ENCODE measurements around the gene TPRN.

DNA sequence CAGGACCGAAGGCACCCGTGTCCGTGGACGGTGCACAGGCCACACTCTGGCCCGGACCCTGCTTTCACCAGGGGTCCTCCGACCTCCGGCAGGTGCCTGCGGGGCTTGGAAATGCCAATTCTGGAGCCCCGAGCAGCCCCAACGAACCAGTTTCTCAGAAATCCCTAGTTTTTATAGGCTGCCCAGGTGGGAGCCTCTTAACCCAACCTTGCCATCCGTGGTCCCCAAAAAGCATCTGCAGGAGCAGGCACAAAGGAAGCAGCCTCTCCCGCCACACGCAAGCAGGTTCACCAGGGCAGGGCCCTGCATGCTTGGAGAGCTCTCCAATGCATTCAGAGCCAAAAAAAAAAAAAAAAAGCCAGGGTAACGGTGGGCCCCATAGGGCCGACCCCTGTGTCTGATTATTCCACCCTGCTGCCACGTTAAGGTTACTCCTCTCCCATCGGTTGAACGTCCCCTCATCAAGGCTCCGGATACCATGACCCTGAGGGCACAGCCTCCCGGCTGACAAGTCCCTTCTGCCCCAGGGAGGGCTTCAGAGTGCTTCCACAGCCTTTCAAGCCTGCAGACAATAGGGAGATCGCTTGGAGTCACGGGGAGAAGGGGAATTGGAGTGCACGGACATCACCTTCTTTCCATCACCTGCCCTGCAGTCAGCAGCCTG is 796 bp upstream of the TPRN start:
- TF ChIP-seq, protein P1, sequence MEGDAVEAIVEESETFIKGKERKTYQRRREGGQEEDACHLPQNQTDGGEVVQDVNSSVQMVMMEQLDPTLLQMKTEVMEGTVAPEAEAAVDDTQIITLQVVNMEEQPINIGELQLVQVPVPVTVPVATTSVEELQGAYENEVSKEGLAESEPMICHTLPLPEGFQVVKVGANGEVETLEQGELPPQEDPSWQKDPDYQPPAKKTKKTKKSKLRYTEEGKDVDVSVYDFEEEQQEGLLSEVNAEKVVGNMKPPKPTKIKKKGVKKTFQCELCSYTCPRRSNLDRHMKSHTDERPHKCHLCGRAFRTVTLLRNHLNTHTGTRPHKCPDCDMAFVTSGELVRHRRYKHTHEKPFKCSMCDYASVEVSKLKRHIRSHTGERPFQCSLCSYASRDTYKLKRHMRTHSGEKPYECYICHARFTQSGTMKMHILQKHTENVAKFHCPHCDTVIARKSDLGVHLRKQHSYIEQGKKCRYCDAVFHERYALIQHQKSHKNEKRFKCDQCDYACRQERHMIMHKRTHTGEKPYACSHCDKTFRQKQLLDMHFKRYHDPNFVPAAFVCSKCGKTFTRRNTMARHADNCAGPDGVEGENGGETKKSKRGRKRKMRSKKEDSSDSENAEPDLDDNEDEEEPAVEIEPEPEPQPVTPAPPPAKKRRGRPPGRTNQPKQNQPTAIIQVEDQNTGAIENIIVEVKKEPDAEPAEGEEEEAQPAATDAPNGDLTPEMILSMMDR (IDR thresholded peaks at IDR 0.05): no peak
- no peak for TF ChIP-seq POLR2A (IDR thresholded peaks at IDR 0.05)
